DND-41 (cell line): ENCODE results near the gene CEACAM3.

ENCODE experiments used
- ATAC-seq: fragments of 200-7000 bp; cut with Tn5 transposase; 3 replicates; pipeline ENCODE4 v1.9.1; 2021; ENCODE audit warnings: low read depth; ENCODE audit not compliant: insufficient read depth
- DNase-seq: peaks from one replicate; pipeline ENCODE4 v3.0.0-alpha.2; 2020
- H2AFZ ChIP-seq: 2 replicates; pipeline ENCODE4 v1.6.0; 2012; ENCODE audit warnings: low read depth, low read length
- H3K27ac ChIP-seq: 2 replicates; pipeline ENCODE4 v1.5.1; 2012; ENCODE audit warnings: low read length, inconsistent platforms
- H3K27me3 ChIP-seq: fragments of 200-600 bp; sonication (generic); 2 replicates; pipeline ENCODE4 v1.6.0; 2012; ENCODE audit warnings: low read length, mild to moderate bottlenecking, inconsistent platforms; ENCODE audit not compliant: insufficient read depth, poor library complexity
- H3K36me3 ChIP-seq: 2 replicates; pipeline ENCODE4 v1.5.1; 2012; ENCODE audit warnings: low read length, inconsistent platforms; ENCODE audit not compliant: insufficient read depth
- H3K4me1 ChIP-seq: 2 replicates; pipeline ENCODE4 v1.5.1; 2012; ENCODE audit warnings: mild to moderate bottlenecking, low read length; ENCODE audit not compliant: insufficient read depth
- H3K4me2 ChIP-seq: 2 replicates; pipeline ENCODE4 v1.6.0; 2012; ENCODE audit warnings: mild to moderate bottlenecking, moderate library complexity, low read length, inconsistent platforms; ENCODE audit not compliant: insufficient read depth
- H3K4me3 ChIP-seq, 2 experiments: fragments of 200-600 bp in 1 of 2; shearing (Covaris generic) in 1 of 2; 2 replicates each; pipeline ENCODE4 v1.5.1; 2012 to 2016; ENCODE audit warnings: inconsistent platforms in 2 of 2, low read length in 2 of 2, mild to moderate bottlenecking in 2 of 2, low read depth in 1 of 2, moderate library complexity in 1 of 2
- H3K79me2 ChIP-seq: 2 replicates; pipeline ENCODE4 v1.6.0; 2012; ENCODE audit warnings: low read length, inconsistent platforms; ENCODE audit not compliant: insufficient read depth
- H3K9ac ChIP-seq: 2 replicates; pipeline ENCODE4 v1.6.0; 2012; ENCODE audit warnings: low read depth, mild to moderate bottlenecking, inconsistent platforms, low read length, moderate library complexity
- H3K9me3 ChIP-seq: 2 replicates; pipeline ENCODE4 v1.5.1; 2012; ENCODE audit warnings: low read length, moderate library complexity, mild to moderate bottlenecking, inconsistent platforms; ENCODE audit not compliant: insufficient read depth, severe bottlenecking
- H4K20me1 ChIP-seq: 2 replicates; pipeline ENCODE4 v1.6.0; 2012; ENCODE audit warnings: low read length; ENCODE audit not compliant: insufficient read depth
- EZH2 ChIP-seq: IDR thresholded peaks from 3 replicates; pipeline ENCODE4 v1.6.1; 2012; ENCODE audit warnings: borderline replicate concordance, low read depth, mild to moderate bottlenecking, moderate library complexity, low read length, inconsistent platforms; ENCODE audit not compliant: severe bottlenecking
- TF ChIP-seq, protein P1 (sequence below): IDR thresholded peaks from 2 replicates; pipeline ENCODE4 v1.5.1; 2012; ENCODE audit warnings: borderline replicate concordance, low read length, moderate library complexity, mild to moderate bottlenecking; ENCODE audit not compliant: poor library complexity, severe bottlenecking; ENCODE audit errors: extremely low read depth

Gene CEACAM3

GRCh38 chr19:41808663-41809566 lies 12.5 kb downstream of the CEACAM3 start:
- no peak overlapping the region for H3K4me3 ChIP-seq
- no peaks in the 10 kb centered on the region for H3K27me3 ChIP-seq
- no peak overlapping the region for H3K9ac ChIP-seq
- no peaks in the 10 kb centered on the region for H3K9me3 ChIP-seq
- H3K36me3 ChIP-seq, result no peaks in the 10 kb centered on the region
- H3K27ac ChIP-seq, result no peak overlapping the region
- H3K4me2 ChIP-seq, result no peak overlapping the region
- H2AFZ ChIP-seq, result no peak overlapping the region
- no peak for DNase-seq
- peaks cover 8% of the 10 kb centered on the region; the same call in 1 of the 2 replicates for H4K20me1 ChIP-seq
- no peak for ATAC-seq
- H3K4me1 ChIP-seq, result no peaks in the 10 kb centered on the region
- no peaks in the 10 kb centered on the region for H3K79me2 ChIP-seq
- TF ChIP-seq, protein P1, sequence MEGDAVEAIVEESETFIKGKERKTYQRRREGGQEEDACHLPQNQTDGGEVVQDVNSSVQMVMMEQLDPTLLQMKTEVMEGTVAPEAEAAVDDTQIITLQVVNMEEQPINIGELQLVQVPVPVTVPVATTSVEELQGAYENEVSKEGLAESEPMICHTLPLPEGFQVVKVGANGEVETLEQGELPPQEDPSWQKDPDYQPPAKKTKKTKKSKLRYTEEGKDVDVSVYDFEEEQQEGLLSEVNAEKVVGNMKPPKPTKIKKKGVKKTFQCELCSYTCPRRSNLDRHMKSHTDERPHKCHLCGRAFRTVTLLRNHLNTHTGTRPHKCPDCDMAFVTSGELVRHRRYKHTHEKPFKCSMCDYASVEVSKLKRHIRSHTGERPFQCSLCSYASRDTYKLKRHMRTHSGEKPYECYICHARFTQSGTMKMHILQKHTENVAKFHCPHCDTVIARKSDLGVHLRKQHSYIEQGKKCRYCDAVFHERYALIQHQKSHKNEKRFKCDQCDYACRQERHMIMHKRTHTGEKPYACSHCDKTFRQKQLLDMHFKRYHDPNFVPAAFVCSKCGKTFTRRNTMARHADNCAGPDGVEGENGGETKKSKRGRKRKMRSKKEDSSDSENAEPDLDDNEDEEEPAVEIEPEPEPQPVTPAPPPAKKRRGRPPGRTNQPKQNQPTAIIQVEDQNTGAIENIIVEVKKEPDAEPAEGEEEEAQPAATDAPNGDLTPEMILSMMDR, result no peak
- no peak for TF ChIP-seq EZH2

DNA sequence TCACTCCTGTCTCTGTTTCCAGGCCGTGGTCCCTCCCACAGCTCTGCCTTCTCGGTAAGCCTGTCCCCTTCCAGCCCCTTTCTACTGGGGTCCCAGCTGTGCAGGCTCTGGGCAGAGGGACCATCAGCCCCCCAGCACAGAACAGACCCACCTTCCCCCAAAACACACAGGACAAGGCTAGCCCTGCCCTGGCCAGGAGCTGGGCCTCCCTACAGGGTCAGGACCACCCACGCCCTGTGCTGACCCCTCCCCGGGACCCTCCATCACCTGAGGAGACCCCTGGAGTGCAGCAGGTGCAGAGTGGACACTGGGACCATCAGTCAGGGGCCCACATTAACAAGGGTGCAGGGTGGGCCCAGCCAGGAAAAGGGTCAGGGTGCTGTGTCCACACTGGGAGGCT lies 13.9 kb downstream of the CEACAM3 start:
- no peaks in the 10 kb centered on the region for H3K79me2 ChIP-seq
- H4K20me1 ChIP-seq, result peaks cover 8% of the 10 kb centered on the region; the same call in 1 of the 2 replicates
- no peaks in the 10 kb centered on the region for H3K4me1 ChIP-seq
- no peak overlapping the region for H3K4me2 ChIP-seq
- H3K9ac ChIP-seq, result no peak overlapping the region
- TF ChIP-seq, protein P1, result no peak
- TF ChIP-seq EZH2, result no peak
- ATAC-seq (no peak), DNase-seq (no peak)
- no peaks in the 10 kb centered on the region for H3K36me3 ChIP-seq
- no peaks in the 10 kb centered on the region for H3K27me3 ChIP-seq
- no peak overlapping the region for H3K27ac ChIP-seq
- H2AFZ ChIP-seq, result no peak overlapping the region
- H3K4me3 ChIP-seq, result no peak overlapping the region
- no peaks in the 10 kb centered on the region for H3K9me3 ChIP-seq

GRCh38 chr19:41811036-41811435 lies 14.6 kb downstream of the CEACAM3 start:
- Histone ChIP-seq H3K9me3 (no peaks in the 10 kb centered on the region), H3K79me2 (no peaks in the 10 kb centered on the region), H3K27ac (no peak overlapping the region), H3K9ac (no peak overlapping the region), H3K36me3 (no peaks in the 10 kb centered on the region), H3K4me1 (no peaks in the 10 kb centered on the region), H3K4me2 (no peak overlapping the region), H4K20me1 (peaks cover 8% of the 10 kb centered on the region; the same call in 1 of the 2 replicates), H3K4me3 (no peak overlapping the region), H2AFZ (no peak overlapping the region), H3K27me3 (no peaks in the 10 kb centered on the region)
- ATAC-seq (no peak), DNase-seq (no peak)
- TF ChIP-seq, protein P1, result no peak
- TF ChIP-seq EZH2, result no peak
